HCT116 (cell line): ENCODE results near the gene TBX3. TPM values are rescaled to one million over a fixed set of nuclear protein-coding genes. Genes with fewer than 3 reads are reported as not detected.

Experiments used
- ATAC-seq: fragments of 200-7000 bp; cut with Tn5 transposase; 2 replicates; pipeline ENCODE4 v1.9.1; 2020; ENCODE audit warnings: mild to moderate bottlenecking, moderate library complexity
- BruUV-seq: library from RNA; stranded (reverse); fragments of 400-500 nt; replicated peaks from 2 replicates; lab custom pipeline; 2021; lab: Mats Ljungman, UMichigan
- CTCF ChIA-PET: fragments of 300-600 bp; sonication (Branson Sonifier 250); formaldehyde crosslinking; loops from one replicate; lab custom pipeline; 2021; ENCODE audit warnings: antibody characterized with exemption; lab: Charles Lee
- POLR2A ChIA-PET: fragments of 300-600, 350-600 bp; sonication (Branson Sonifier 250); formaldehyde crosslinking; loops from one replicate; lab custom pipeline; 2021; ENCODE audit warnings: antibody characterized with exemption; lab: Charles Lee
- RAD21 ChIA-PET, 2 experiments: fragments of 300-600 bp; sonication (Branson Sonifier 250); formaldehyde crosslinking; loops; one replicate each; lab custom pipeline; 2023; ENCODE audit warnings: low total read pairs in 2 of 2; ENCODE audit not compliant: uncharacterized antibody in 2 of 2, unreplicated experiment in 2 of 2, low non-redundant PET in 1 of 2; lab: Charles Lee
- DNase-seq: peaks from one replicate; pipeline ENCODE4 v3.0.0-alpha.2; 2010; ENCODE audit warnings: low read depth, low spot score
- H2AFZ ChIP-seq: fragments of 200-600 bp; shearing (Covaris generic), sonication (generic); 2 replicates; pipeline ENCODE4 v1.6.1; 2017; ENCODE audit warnings: low read depth, mixed run types, mixed read lengths, antibody characterized with exemption, low read length; ENCODE audit not compliant: poor library complexity, severe bottlenecking
- H3K27ac ChIP-seq: 2 replicates; pipeline ENCODE4 v1.5.1; 2012; ENCODE audit warnings: low read depth, low read length
- H3K27me3 ChIP-seq: fragments of 200-600 bp; sonication (generic); 2 replicates; pipeline ENCODE4 v1.6.1; 2016; ENCODE audit warnings: mixed run types, low read length, mixed read lengths; ENCODE audit not compliant: insufficient read depth
- H3K36me3 ChIP-seq, 2 experiments: fragments of 200-500 bp in 1 of 2; fragments of 200-600 bp in 1 of 2; sonication (Bioruptor generic) in 1 of 2; sonication (generic) in 1 of 2; 2 replicates each; pipeline versions ENCODE4 v1.5.1 to v1.6.1; 2014 to 2016; ENCODE audit warnings: low read length in 2 of 2, inconsistent platforms in 1 of 2, mixed read lengths in 1 of 2, mixed run types in 1 of 2; ENCODE audit not compliant: insufficient read depth in 2 of 2, control insufficient read depth in 1 of 2
- H3K4me1 ChIP-seq, 2 experiments: fragments of 200-600 bp in 1 of 2; sonication (generic) in 1 of 2; 2 replicates each; pipeline versions ENCODE4 v1.5.1 to v1.6.1; 2012 to 2017; ENCODE audit warnings: low read length in 2 of 2, inconsistent platforms in 1 of 2, mild to moderate bottlenecking in 1 of 2, mixed read lengths in 1 of 2, mixed run types in 1 of 2, moderate library complexity in 1 of 2; ENCODE audit not compliant: insufficient read depth in 2 of 2, control insufficient read depth in 1 of 2
- H3K4me2 ChIP-seq: fragments of 200-600 bp; sonication (generic); 2 replicates; pipeline ENCODE4 v1.6.1; 2017; ENCODE audit warnings: mixed run types, low read length, mixed read lengths
- H3K4me3 ChIP-seq, 2 experiments: fragments of 200-600 bp in 1 of 2; sonication (generic) in 1 of 2; replicated peaks in 1 of 2; 2 replicates each; pipeline ENCODE4 v1.5.1; 2011 to 2016; ENCODE audit warnings: low read length in 2 of 2, control low read depth in 1 of 2, low read depth in 1 of 2, mild to moderate bottlenecking in 1 of 2, mixed read lengths in 1 of 2, mixed run types in 1 of 2
- H3K79me2 ChIP-seq: fragments of 200-600 bp; sonication (generic); 2 replicates; pipeline ENCODE4 v1.6.1; 2017; ENCODE audit warnings: mild to moderate bottlenecking, mixed run types, low read length, moderate library complexity, mixed read lengths; ENCODE audit not compliant: insufficient read depth
- H3K9ac ChIP-seq: fragments of 200-600 bp; sonication (generic); 2 replicates; pipeline ENCODE4 v1.6.1; 2016; ENCODE audit warnings: low read length, mixed read lengths
- H3K9me2 ChIP-seq: fragments of 200-600 bp; sonication (generic), shearing (Covaris generic); 2 replicates; pipeline ENCODE4 v1.6.1; 2017; ENCODE audit warnings: mixed run types, mild to moderate bottlenecking, moderate library complexity; ENCODE audit not compliant: insufficient read depth
- H3K9me3 ChIP-seq, 2 experiments: fragments of 200-500 bp in 1 of 2; fragments of 200-600 bp in 1 of 2; sonication (Bioruptor generic) in 1 of 2; sonication (generic) in 1 of 2; 2 replicates each; pipeline ENCODE4 v1.6.1; 2014 to 2017; ENCODE audit warnings: low read length in 2 of 2, mixed read lengths in 2 of 2, inconsistent platforms in 1 of 2, low read depth in 1 of 2, mild to moderate bottlenecking in 1 of 2, mixed run types in 1 of 2, moderate library complexity in 1 of 2; ENCODE audit not compliant: control insufficient read depth in 1 of 2, insufficient read depth in 1 of 2
- H4K20me1 ChIP-seq: fragments of 200-600 bp; sonication (generic), shearing (Covaris generic); 2 replicates; pipeline ENCODE4 v1.6.1; 2017; ENCODE audit warnings: mixed run types, mild to moderate bottlenecking, moderate library complexity; ENCODE audit not compliant: insufficient read depth
- CTCF ChIP-seq, 3 experiments: fragments of 200-600 bp in 1 of 3; sonication (generic) in 1 of 3; IDR thresholded peaks in 2 of 3; conservative IDR thresholded peaks in 1 of 3; 2 replicates each; pipeline ENCODE4 v1.5.1; 2012 to 2017; ENCODE audit warnings: low read depth in 2 of 3, low read length in 2 of 3, antibody characterized with exemption in 1 of 3, borderline replicate concordance in 1 of 3, control low read depth in 1 of 3, mild to moderate bottlenecking in 1 of 3, mixed read lengths in 1 of 3, mixed run types in 1 of 3, moderate library complexity in 1 of 3; ENCODE audit not compliant: insufficient read depth in 1 of 3
- EGR1 ChIP-seq: IDR thresholded peaks from 2 replicates; pipeline ENCODE4 v1.6.1; 2012; ENCODE audit warnings: low read depth
- MAX ChIP-seq: IDR thresholded peaks from 2 replicates; pipeline ENCODE4 v1.6.1; 2012
- RAD21 ChIP-seq: IDR thresholded peaks from 2 replicates; pipeline ENCODE4 v1.6.1; 2012; ENCODE audit warnings: low read depth, mild to moderate bottlenecking
- intact Hi-C: fragments of 100-400 bp; cut with micrococcal nuclease; formaldehyde crosslinking; loops from 2 replicates; pipeline ENCODE4 v1.10.0; 2022
- total RNA-seq: library from RNA; stranded (reverse); gene quantifications from one replicate; pipeline ENCODE4 v1.2.1, GENCODE V29; 2021; ENCODE audit not compliant: unreplicated experiment

Gene TBX3
- total RNA-seq, 1 experiment from 2014 or later, result 12.8 TPM

GRCh38 chr12:114682106-114682784, 1.7 kb downstream of the TBX3 start:
- ChIA-PET RAD21 (no interaction called here), CTCF (no interaction called here), POLR2A (no interaction called here)
- peak overlapping the region; percentile 40 for H2AFZ ChIP-seq
- intact Hi-C loops, result loop anchor here (5.0 to 10.0 kb wide), 4 partner anchors 253 to 1090 kb away; no protein-coding TSS in a partner anchor
- H3K27ac ChIP-seq, result no peak overlapping the region
- TF ChIP-seq EGR1, result no peak
- no peak for TF ChIP-seq MAX
- TF ChIP-seq CTCF (IDR thresholded peaks at IDR 0.05 in 2 of 3, conservative IDR thresholded peaks at IDR 0.05 in 1 of 3; ENCODE audit: borderline replicate concordance in 1 of 3, insufficient read depth in 1 of 3, low read depth in 2 of 3, low read length in 2 of 3), result no peak
- TF ChIP-seq RAD21, result no peak
- peaks cover 16% of the 10 kb centered on the region for H3K79me2 ChIP-seq
- peak overlapping the region; percentile 83 for H3K9ac ChIP-seq
- H3K4me3 ChIP-seq, result peak overlapping the region; percentile 74 to 81
- H3K27me3 ChIP-seq, result no peaks in the 10 kb centered on the region
- no peak for DNase-seq
- no peaks in the 10 kb centered on the region for H3K9me2 ChIP-seq
- H3K9me3 ChIP-seq, result no peaks in the 10 kb centered on the region
- H4K20me1 ChIP-seq, result no peaks in the 10 kb centered on the region
- H3K4me2 ChIP-seq, result peak overlapping the region; percentile 97
- peaks cover 6 to 23% of the 10 kb centered on the region in 2 experiments for H3K4me1 ChIP-seq
- ATAC-seq, result no peak
- peaks cover 0 to 4% of the 10 kb centered on the region in 2 experiments; a peak in 1 of 4 replicates for H3K36me3 ChIP-seq
- no TSS peak for BruUV-seq
